ENCODE data around the gene DHRS7C. TPM values are rescaled to one million over a fixed set of nuclear protein-coding genes. Genes with fewer than 3 reads are reported as not detected.

DHRS7C gene
- total and polyA plus RNA-seq, 8 donors: not detected

DNA sequence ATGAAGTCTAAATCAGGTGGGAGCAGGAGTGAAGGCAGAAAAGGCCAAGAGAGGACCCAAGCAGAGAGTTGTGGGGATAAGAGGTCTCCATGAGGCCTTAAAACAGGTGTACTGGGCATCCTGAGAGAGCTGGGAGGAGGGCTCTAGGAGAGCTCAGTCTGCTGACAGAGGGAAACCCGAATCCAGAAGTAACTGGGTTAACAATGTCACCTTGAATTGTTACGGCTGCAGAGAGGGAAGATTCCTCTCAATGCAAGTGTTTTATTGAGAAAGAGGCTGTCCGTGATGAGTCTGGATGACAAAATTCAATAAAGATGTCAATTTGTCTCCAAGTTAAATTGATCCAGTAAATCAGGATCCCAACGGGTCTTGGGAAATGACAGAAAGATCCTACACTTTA lies 8.3 kb downstream of the DHRS7C start:
- Histone ChIP-seq H3K9me3 (no peaks in the 10 kb centered on the region), H3K27me3 (peaks cover 0 to 12% (median 2%) of the 10 kb centered on the region in 4 donors), H3K27ac (no peak overlapping the region), H3K4me3 (no peak overlapping the region), H3K4me1 (no peaks in the 10 kb centered on the region), H3K36me3 (no peaks in the 10 kb centered on the region)
- intact Hi-C loops (cut with DNase I): no loop called here
- DNase-seq (no peak), ATAC-seq (no peak), FAIRE-seq (no peak)
- 37 to 55% methylated on average over 4 of the region's 4 CpGs for WGBS, 2 donors
- no peak for TF ChIP-seq CTCF (IDR thresholded peaks at IDR 0.05)

GRCh38 chr17:9780552-9780951 lies 10.8 kb downstream of the DHRS7C start:
- WGBS, 2 donors: 60 to 75% methylated on average over 3 of the region's 3 CpGs
- no peaks in the 10 kb centered on the region for H3K36me3 ChIP-seq
- no peak for FAIRE-seq
- H3K27me3 ChIP-seq: peaks cover 0 to 12% (median 2%) of the 10 kb centered on the region in 4 donors
- no peak overlapping the region for H3K27ac ChIP-seq
- TF ChIP-seq CTCF (IDR thresholded peaks at IDR 0.05): no peak
- intact Hi-C loops (cut with DNase I): no loop called here
- no peak overlapping the region for H3K4me3 ChIP-seq
- no peak for ATAC-seq
- no peak for DNase-seq
- no peaks in the 10 kb centered on the region for H3K4me1 ChIP-seq
- no peaks in the 10 kb centered on the region for H3K9me3 ChIP-seq

- no peak for TF ChIP-seq CTCF (IDR thresholded peaks at IDR 0.05)
- ATAC-seq (no peak), DNase-seq (no peak), FAIRE-seq (no peak)
- intact Hi-C loops (cut with DNase I): no loop called here
- no peaks in the 10 kb centered on the region for H3K9me3 ChIP-seq
- H3K36me3 ChIP-seq: no peaks in the 10 kb centered on the region
- 72 to 86% methylated on average over 9 of the region's 9 CpGs for WGBS, 2 donors
- peaks cover 0 to 8% (median 0%) of the 10 kb centered on the region in 4 donors for H3K27me3 ChIP-seq
- H3K27ac ChIP-seq: no peak overlapping the region
- H3K4me3 ChIP-seq: no peak overlapping the region
- H3K4me1 ChIP-seq: no peaks in the 10 kb centered on the region
Observed at GRCh38 chr17:9776911-9777310, 14.5 kb downstream of the DHRS7C start.

DNA sequence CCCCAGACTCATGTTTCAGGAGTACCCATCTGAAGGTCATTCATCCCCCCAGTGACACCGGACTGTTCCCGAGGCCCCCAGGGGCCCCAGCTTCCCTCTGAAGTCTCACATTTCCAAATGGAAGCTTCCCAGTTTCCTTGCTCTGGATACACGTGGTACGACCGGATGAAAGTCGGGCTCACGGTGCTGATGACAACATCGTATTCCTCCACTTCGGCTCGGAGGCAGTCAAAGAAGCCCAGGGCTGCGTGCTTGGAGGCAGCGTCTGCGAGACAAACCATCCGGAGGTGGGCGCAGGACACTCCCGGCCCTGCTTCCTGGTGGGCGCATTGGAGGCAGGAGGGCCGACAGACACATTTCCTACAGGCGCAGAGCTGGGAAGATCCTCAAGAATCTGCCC lies 18.7 kb downstream of the DHRS7C start:
- no peak for DNase-seq
- TF ChIP-seq CTCF (IDR thresholded peaks at IDR 0.05): no peak
- intact Hi-C loops (cut with DNase I): no loop called here
- H3K36me3 ChIP-seq: no peaks in the 10 kb centered on the region
- H3K9me3 ChIP-seq: no peaks in the 10 kb centered on the region
- no peaks in the 10 kb centered on the region for H3K27me3 ChIP-seq
- no peak for ATAC-seq
- 57 to 68% methylated on average over 19 of the region's 19 CpGs for WGBS, 2 donors
- H3K27ac ChIP-seq: no peak overlapping the region
- H3K4me3 ChIP-seq: no peak overlapping the region
- H3K4me1 ChIP-seq: no peaks in the 10 kb centered on the region
- no peak for FAIRE-seq

DNA sequence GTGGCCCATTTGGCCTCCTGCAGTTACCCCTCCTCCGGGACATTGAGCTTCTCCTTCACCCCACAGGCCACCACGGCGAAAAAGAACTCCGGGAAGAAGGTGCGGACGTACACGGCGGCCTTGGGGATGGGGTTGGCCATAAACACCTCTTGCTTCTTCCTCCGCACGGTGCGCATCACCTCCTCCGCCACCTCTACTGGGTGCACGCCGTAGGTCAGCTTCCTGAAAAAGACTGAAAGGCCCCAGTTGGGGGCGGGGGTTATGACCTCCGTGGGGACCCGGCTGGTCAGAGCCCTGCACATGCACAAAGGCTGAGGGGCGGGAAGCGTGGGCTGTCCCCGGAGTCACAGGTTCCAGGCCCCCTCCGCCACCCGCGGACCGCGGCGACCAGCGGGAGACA lies 19.9 kb downstream of the DHRS7C start:
- Histone ChIP-seq H3K36me3 (no peaks in the 10 kb centered on the region), H3K9me3 (no peaks in the 10 kb centered on the region), H3K4me1 (no peaks in the 10 kb centered on the region), H3K4me3 (no peak overlapping the region), H3K27ac (no peak overlapping the region), H3K27me3 (no peaks in the 10 kb centered on the region)
- 78 to 88% methylated on average over 27 of the region's 27 CpGs for WGBS, 2 donors
- no peak for DNase-seq
- no peak for ATAC-seq
- TF ChIP-seq CTCF (IDR thresholded peaks at IDR 0.05): no peak
- no peak for FAIRE-seq
- intact Hi-C loops (cut with DNase I): no loop called here

Data from pancreas (tissue), 10 donors.